Measurements from ENCODE around the gene VSIR.

VSIR gene

GRCh38 chr10:71790749-71791440, 17.6 kb upstream of the VSIR start:
- Histone ChIP-seq H3K27me3 (ENCODE audit: insufficient read depth, poor library complexity, severe bottlenecking) (no peaks in the 10 kb centered on the region), H3K4me1 (ENCODE audit: insufficient read depth, poor library complexity, severe bottlenecking) (no peaks in the 10 kb centered on the region), H3K36me3 (ENCODE audit: low read depth) (no peaks in the 10 kb centered on the region), H3K27ac (ENCODE audit: poor library complexity, severe bottlenecking) (no peak overlapping the region), H3K9me3 (ENCODE audit: severe bottlenecking) (no peaks in the 10 kb centered on the region), H3K4me3 (ENCODE audit: severe bottlenecking) (no peak overlapping the region)
- no peak for ATAC-seq (ENCODE audit: low read depth)
- no peak for TF ChIP-seq CTCF (IDR thresholded peaks at IDR 0.05; ENCODE audit: poor library complexity, severe bottlenecking)
- no peak for DNase-seq (ENCODE audit: low spot score)

GRCh38 chr10:71789871-71790270, 16.6 kb upstream of the VSIR start:
- Histone ChIP-seq H3K9me3 (ENCODE audit: severe bottlenecking) (no peaks in the 10 kb centered on the region), H3K4me3 (ENCODE audit: severe bottlenecking) (no peak overlapping the region), H3K4me1 (ENCODE audit: insufficient read depth, poor library complexity, severe bottlenecking) (no peaks in the 10 kb centered on the region), H3K36me3 (ENCODE audit: low read depth) (no peaks in the 10 kb centered on the region), H3K27ac (ENCODE audit: poor library complexity, severe bottlenecking) (no peak overlapping the region), H3K27me3 (ENCODE audit: insufficient read depth, poor library complexity, severe bottlenecking) (no peaks in the 10 kb centered on the region)
- no peak for TF ChIP-seq CTCF (IDR thresholded peaks at IDR 0.05; ENCODE audit: poor library complexity, severe bottlenecking)
- DNase-seq (ENCODE audit: low spot score), result no peak
- ATAC-seq (ENCODE audit: low read depth), result no peak

- no peaks in the 10 kb centered on the region for H3K9me3 ChIP-seq (ENCODE audit: severe bottlenecking)
- H3K4me3 ChIP-seq (ENCODE audit: severe bottlenecking), result no peak overlapping the region
- H3K27me3 ChIP-seq (ENCODE audit: insufficient read depth, poor library complexity, severe bottlenecking), result no peaks in the 10 kb centered on the region
- ATAC-seq (ENCODE audit: low read depth), result no peak
- no peak for DNase-seq (ENCODE audit: low spot score)
- no peaks in the 10 kb centered on the region for H3K36me3 ChIP-seq (ENCODE audit: low read depth)
- TF ChIP-seq CTCF (IDR thresholded peaks at IDR 0.05; ENCODE audit: poor library complexity, severe bottlenecking), result no peak
- no peak overlapping the region for H3K27ac ChIP-seq (ENCODE audit: poor library complexity, severe bottlenecking)
- no peaks in the 10 kb centered on the region for H3K4me1 ChIP-seq (ENCODE audit: insufficient read depth, poor library complexity, severe bottlenecking)
Measured at GRCh38 chr10:71788954-71789353, 15.6 kb upstream of the VSIR start.

- no peaks in the 10 kb centered on the region for H3K9me3 ChIP-seq (ENCODE audit: severe bottlenecking)
- H3K27ac ChIP-seq (ENCODE audit: poor library complexity, severe bottlenecking), result no peak overlapping the region
- H3K4me1 ChIP-seq (ENCODE audit: insufficient read depth, poor library complexity, severe bottlenecking), result no peaks in the 10 kb centered on the region
- DNase-seq (ENCODE audit: low spot score) (no peak), ATAC-seq (ENCODE audit: low read depth) (no peak)
- no peak for TF ChIP-seq CTCF (IDR thresholded peaks at IDR 0.05; ENCODE audit: poor library complexity, severe bottlenecking)
- H3K36me3 ChIP-seq (ENCODE audit: low read depth), result no peaks in the 10 kb centered on the region
- no peak overlapping the region for H3K4me3 ChIP-seq (ENCODE audit: severe bottlenecking)
- no peaks in the 10 kb centered on the region for H3K27me3 ChIP-seq (ENCODE audit: insufficient read depth, poor library complexity, severe bottlenecking)
Measured at GRCh38 chr10:71784679-71785272, 11.5 kb upstream of the VSIR start.
